ENCODE measurements around the gene KIF3A.

KIF3A gene

DNA sequence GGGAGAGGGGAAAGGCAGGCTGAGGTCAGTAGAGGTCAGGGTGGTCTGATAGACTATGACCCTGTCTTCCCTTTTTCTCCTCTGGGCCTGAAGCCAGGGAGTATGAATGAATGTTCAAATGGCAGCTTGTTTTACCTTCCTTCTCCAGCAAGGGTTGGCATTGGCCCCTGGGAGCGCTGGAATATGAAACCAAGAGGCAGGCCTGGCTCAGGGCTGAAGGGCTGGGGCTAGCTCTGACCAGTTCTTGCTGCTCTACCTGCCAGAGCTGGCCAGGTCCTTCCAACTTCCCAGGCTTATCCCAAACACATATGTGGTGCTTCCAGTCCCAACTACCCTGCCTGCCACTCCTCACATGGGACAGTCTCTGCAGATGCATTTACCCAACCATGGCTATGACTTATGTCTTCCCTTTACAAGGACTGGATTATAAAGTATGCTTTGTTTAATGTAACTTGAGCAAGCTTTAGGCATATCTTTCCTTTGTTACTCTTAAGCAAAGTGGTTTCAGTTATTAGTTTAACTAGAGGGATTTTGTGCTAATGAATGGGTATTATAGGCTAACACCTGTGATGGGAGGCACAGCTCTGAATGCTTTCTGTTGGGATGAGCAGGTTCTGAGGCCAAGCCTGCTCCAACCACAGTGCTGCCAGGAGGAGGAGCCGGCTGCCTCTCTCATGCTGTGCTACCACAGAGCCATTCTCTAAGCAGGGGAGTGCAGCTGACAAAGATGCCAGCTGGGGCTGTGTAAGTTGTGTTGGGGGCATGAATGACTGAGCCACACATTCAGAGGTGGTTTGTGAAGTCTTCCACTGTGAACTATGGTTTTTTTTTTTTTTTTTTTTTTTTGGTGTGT, 16.0 kb upstream of the KIF3A start:
- no peak for DNase-seq

DNA sequence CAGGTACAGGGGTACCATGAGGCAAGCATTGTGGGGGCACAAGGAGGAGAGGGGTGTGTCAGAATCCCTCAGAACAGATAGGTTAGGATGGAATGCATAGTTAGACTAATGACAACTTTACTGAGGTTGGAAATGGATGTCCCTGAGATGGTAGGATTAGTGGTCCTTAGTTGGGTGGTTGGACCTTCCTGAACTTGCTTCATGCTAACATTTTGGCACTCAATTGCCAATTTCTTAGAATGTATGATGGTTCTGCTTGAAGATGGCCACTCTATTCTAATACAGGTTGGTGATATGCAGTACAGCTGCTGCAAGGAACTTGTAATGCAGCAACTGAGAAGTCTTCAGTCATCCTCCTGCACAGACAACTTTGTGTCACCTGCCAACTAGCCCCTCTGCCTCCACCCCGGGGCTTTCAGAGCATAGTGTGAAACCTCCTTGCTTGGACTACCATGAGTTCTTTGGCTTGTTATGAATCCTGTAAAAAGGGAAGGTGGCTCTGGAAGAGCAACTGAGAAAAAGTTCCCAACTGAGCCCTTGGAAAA, 15.3 kb upstream of the KIF3A start:
- no peak for DNase-seq

GRCh38 chr5:132751971-132752580, 14.7 kb upstream of the KIF3A start:
- no peak for DNase-seq

- DNase-seq, result no peak
Observed at GRCh38 chr5:132751444-132751843, 14.1 kb upstream of the KIF3A start.

GRCh38 chr5:132750471-132751230, 13.3 kb upstream of the KIF3A start:
- DNase-seq, result no peak

DNA sequence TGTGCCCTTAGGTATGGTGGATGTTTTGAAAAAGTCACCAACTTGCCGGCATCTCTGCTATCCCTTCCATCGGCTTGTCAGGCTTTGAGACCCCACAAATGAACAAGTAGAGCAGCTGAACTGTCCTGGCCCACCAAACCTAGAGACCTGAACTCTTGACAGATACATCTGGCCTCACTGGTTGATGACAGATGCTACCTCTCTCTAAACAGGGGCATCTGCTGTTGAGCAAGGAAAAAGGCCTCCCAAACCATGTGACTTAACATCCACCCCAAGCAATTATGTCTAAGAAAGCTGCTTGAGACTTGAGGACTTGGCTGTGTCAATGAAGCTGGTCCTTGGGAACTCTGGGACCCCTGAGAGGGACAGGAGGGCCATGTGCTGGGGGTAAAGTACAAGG, 12.2 kb upstream of the KIF3A start:
- DNase-seq, result no peak

DNA sequence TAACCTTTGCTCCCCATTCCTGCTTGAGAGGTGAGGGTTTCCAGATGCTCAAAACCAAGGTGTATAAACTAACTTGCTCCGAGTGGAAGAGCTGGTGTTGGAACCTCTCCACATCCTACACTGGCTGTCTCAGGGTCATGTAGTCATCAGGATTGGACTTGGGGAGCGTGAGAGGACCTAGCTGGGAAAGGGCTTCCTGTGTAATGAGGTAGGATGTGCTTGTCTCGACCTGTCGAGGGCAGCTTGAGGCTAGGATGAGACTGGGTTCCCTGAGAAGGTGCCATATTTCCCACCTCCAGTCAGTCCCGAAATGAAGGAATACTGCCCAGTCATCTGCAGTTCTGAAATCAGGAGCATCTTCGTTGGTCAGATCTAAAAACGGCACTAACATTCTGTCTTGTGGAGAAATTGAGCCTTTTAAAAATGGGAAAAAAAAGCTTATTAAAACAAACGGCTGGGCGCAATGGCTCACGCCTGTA, 11.2 kb upstream of the KIF3A start:
- no peak for DNase-seq

- DNase-seq, result no peak
Observed at GRCh38 chr5:132747616-132748440, 10.5 kb upstream of the KIF3A start.

- no peak for DNase-seq
Observed at GRCh38 chr5:132746954-132747615, 9.7 kb upstream of the KIF3A start, which contains the start of gene CCNI2. Gene CCNI2 (plus strand): TSS chr5:132747426. CDS start chr5:132747496, 70 bp downstream.

- no peak for DNase-seq
Observed at GRCh38 chr5:132746592-132746953, 9.2 kb upstream of the KIF3A start.

GRCh38 chr5:132744659-132745058, 7.3 kb upstream of the KIF3A start:
- DNase-seq, result no peak

DNA sequence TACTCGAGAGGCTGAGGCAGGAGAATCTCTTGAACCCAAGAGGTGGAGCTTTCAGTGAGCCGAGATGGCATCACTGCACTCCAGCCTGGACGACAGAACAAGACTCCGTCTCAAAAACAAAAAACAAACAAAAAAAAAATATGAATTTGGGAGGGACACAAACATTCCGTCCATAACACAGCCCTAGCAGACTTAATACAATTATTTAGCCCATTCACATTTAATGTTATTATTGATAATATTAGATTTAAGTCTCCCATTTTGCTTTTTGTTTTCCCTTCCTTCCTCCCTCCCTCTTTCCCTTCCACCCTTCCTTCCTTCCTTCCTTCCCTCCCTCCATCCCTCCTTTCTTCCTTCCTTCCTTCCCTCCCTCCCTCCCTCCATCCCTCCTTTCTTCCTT, 5.3 kb upstream of the KIF3A start:
- DNase-seq, result no peak

GRCh38 chr5:132742158-132742557, 4.8 kb upstream of the KIF3A start:
- DNase-seq, result no peak

DNA sequence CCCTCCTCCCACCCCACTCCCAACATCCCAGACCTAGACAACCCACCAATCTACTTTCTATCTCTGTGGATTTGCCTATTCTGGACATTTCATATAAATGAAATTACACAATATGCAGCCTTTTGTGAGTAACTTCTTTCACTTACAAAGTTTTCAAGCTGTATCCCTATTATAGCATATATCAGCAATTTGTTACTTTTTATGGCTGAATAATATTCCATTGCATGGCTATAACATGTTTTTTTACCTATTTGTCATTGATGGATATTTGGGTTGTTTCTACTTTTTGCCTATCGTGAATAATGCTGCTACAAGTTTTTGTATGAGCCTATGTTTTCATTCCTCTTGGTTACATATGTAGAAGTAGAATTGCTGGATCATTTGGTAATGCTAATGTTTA, 1.9 kb upstream of the KIF3A start:
- no peak for DNase-seq

GRCh38 chr5:132737982-132738681, 786 bp upstream of the KIF3A start:
- no peak for DNase-seq

DNA sequence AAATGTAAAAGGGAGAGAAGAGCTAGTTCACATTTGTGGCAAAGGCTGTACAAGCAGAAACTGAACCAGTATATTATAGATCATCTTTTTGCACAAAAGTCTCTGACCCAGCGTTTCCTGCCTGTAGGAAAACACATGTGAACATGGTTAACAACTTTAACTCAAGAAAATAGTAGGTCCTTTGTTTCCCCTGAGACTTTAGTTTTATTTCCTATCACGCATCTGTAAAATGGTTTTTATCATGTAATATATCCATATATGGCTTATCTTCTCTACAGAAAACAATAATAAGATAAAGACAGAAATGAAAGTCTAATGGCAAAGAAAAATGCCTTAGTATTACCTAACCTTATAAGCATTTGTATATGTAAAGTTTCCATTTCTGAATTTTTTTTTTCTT, 2.7 kb downstream of the KIF3A start:
- DNase-seq, result no peak

DNA sequence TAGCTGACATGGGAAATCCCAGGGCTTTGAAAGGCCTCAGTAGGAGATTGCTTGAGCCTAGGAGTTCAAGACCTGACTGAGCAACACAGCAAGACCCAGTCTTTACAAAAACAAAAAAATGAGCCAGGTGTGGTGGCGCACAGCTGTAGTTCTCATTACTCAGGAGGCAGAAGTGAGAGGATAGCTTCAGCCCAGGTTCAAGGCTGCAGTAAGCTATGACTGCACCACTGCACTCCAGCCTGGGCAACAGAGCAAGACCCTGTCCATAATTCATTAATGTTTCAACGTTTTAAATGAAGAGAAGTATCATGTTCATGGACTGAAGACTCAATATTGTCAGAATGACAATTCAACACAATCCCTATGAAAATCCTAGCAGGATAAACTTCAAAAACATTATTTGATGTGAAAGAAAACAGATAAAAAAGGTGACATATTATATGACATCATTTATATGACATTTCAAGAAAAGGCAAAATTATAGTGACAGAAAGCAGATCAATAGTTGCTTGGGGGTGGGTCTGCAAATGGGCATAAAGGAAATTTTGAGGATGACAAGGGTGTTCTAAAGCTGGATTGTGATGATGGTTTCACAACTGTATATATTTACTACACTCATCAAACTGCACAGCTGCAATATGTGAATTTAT, 3.7 kb downstream of the KIF3A start:
- no peak for DNase-seq

DNA sequence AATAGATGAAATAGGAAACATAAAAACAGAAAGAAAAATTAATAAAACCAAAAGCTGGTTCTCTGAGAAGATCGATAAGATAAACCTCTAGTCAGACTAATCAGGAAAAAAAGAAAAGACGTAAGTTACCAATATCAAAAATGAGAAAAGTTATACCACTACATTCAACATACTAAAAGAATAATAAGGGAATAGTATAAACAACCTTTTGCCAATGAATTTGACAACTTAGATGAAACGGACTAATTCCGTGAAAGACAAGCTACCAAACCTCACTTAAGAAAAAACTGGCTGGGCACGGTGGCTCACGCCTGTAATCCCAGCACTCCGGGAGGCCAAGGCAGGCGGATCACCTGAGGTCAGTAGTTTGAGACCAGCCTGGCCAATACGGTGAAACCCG, 7.5 kb downstream of the KIF3A start:
- DNase-seq, result no peak

DNA sequence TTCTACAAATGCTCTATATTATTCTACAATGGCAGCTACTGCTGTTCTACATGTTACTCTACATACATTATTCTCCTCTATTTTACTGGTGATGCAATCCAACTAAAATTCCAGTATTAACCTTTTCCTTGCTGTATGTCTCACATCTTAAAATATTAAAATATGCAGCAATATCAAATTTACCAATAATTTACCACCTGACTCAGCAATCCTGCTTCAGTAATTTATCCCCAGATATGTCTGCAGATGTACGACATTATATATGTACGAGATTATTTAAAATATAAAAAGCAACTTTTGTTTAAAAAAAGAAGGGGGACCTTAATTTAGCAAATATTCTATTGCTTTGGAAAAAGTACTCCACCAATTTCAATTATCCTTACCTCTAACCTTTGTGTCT, 11.6 kb downstream of the KIF3A start:
- no peak for DNase-seq

GRCh38 chr5:132718544-132719312, 18.6 kb downstream of the KIF3A start:
- no peak for DNase-seq
